Activated B cell treated with CpG ODN at 0.5 μM for 24 hours (primary cell): ENCODE data around the gene ARNT2. TPM values are rescaled to one million over a fixed set of nuclear protein-coding genes. Genes with fewer than 3 reads are reported as not detected.

Source experiments
- ATAC-seq: fragments of 200-7000 bp; cut with Tn5 transposase; one replicate; pipeline ENCODE4 v1.10.0; 2021; ENCODE audit warnings: low read depth, mild to moderate bottlenecking, moderate library complexity
- CTCF ChIA-PET: fragments of 350-600 bp; sonication (Branson Sonifier 250); formaldehyde crosslinking; loops from one replicate; lab custom pipeline; 2021; ENCODE audit warnings: antibody characterized with exemption; lab: Charles Lee
- POLR2A ChIA-PET: fragments of 350-600 bp; sonication (Branson Sonifier 250); formaldehyde crosslinking; loops from one replicate; lab custom pipeline; 2021; ENCODE audit warnings: antibody characterized with exemption; lab: Charles Lee
- DNase-seq: peaks from one replicate; pipeline ENCODE4 v3.0.0; 2022
- H3K27ac Mint-ChIP-seq: one replicate; pipeline ENCODE4 v1.8.0; 2020; ENCODE audit warnings: mixed read lengths
- H3K27me3 Mint-ChIP-seq: one replicate; pipeline ENCODE4 v1.8.0; 2021; ENCODE audit warnings: mixed read lengths
- H3K36me3 Mint-ChIP-seq: one replicate; pipeline ENCODE4 v1.8.0; 2021; ENCODE audit warnings: low read depth, mixed read lengths
- H3K4me1 Mint-ChIP-seq: one replicate; pipeline ENCODE4 v1.8.0; 2021; ENCODE audit warnings: mixed read lengths
- H3K4me3 Mint-ChIP-seq: one replicate; pipeline ENCODE4 v1.8.0; 2020; ENCODE audit warnings: mild to moderate bottlenecking, mixed read lengths
- H3K9me3 Mint-ChIP-seq: one replicate; pipeline ENCODE4 v1.8.0; 2020; ENCODE audit warnings: mixed read lengths
- CTCF ChIP-seq: fragments of 200-600 bp; IDR thresholded peaks from one replicate; pipeline ENCODE4 v1.8.0; 2022; ENCODE audit warnings: antibody characterized with exemption, mild to moderate bottlenecking
- intact Hi-C: fragments of 100-400 bp; cut with micrococcal nuclease; formaldehyde crosslinking; loops from one replicate; pipeline ENCODE4 v1.15.1; 2024
- total RNA-seq: library from RNA; stranded (reverse); gene quantifications from 2 replicates; pipeline ENCODE4 v1.2.3, GENCODE V29; 2022

ARNT2 gene
- total RNA-seq, 1 donor from 2014 or later, result not detected

GRCh38 chr15:80424381-80424780 is 20.2 kb downstream of the ARNT2 start:
- no peaks in the 10 kb centered on the region for H3K9me3 Mint-ChIP-seq
- H3K36me3 Mint-ChIP-seq, result no peaks in the 10 kb centered on the region
- H3K4me1 Mint-ChIP-seq, result no peaks in the 10 kb centered on the region
- CTCF ChIA-PET, result no interaction called here
- H3K4me3 Mint-ChIP-seq, result no peak overlapping the region
- TF ChIP-seq CTCF, result no peak
- no peak overlapping the region for H3K27ac Mint-ChIP-seq
- no peaks in the 10 kb centered on the region for H3K27me3 Mint-ChIP-seq
- DNase-seq (no peak), ATAC-seq (no peak)
- POLR2A ChIA-PET, result no interaction called here
- intact Hi-C loops, result no loop called here

GRCh38 chr15:80426316-80426715 is 22.1 kb downstream of the ARNT2 start:
- ATAC-seq (no peak), DNase-seq (no peak)
- CTCF ChIA-PET, result no interaction called here
- H3K9me3 Mint-ChIP-seq, result no peaks in the 10 kb centered on the region
- no peak overlapping the region for H3K4me3 Mint-ChIP-seq
- no peak overlapping the region for H3K27ac Mint-ChIP-seq
- H3K27me3 Mint-ChIP-seq, result peaks cover 2% of the 10 kb centered on the region
- H3K4me1 Mint-ChIP-seq, result no peaks in the 10 kb centered on the region
- TF ChIP-seq CTCF, result no peak
- POLR2A ChIA-PET, result no interaction called here
- no peaks in the 10 kb centered on the region for H3K36me3 Mint-ChIP-seq
- intact Hi-C loops, result no loop called here

GRCh38 chr15:80429964-80430363 is 25.8 kb downstream of the ARNT2 start:
- POLR2A ChIA-PET, result no interaction called here
- intact Hi-C loops, result no loop called here
- Mint-ChIP-seq H3K9me3 (no peaks in the 10 kb centered on the region), H3K27me3 (peaks cover 2% of the 10 kb centered on the region), H3K4me1 (no peaks in the 10 kb centered on the region), H3K36me3 (no peaks in the 10 kb centered on the region), H3K4me3 (no peak overlapping the region), H3K27ac (no peak overlapping the region)
- ATAC-seq (no peak), DNase-seq (no peak)
- CTCF ChIA-PET, result no interaction called here
- no peak for TF ChIP-seq CTCF

GRCh38 chr15:80431635-80432344 is 27.6 kb downstream of the ARNT2 start:
- no peak for TF ChIP-seq CTCF
- POLR2A ChIA-PET, result no interaction called here
- Mint-ChIP-seq H3K9me3 (no peaks in the 10 kb centered on the region), H3K4me1 (no peaks in the 10 kb centered on the region), H3K4me3 (no peak overlapping the region), H3K27ac (no peak overlapping the region), H3K27me3 (peaks cover 2% of the 10 kb centered on the region), H3K36me3 (no peaks in the 10 kb centered on the region)
- CTCF ChIA-PET, result no interaction called here
- DNase-seq (no peak), ATAC-seq (no peak)
- intact Hi-C loops, result no loop called here

- no peaks in the 10 kb centered on the region for H3K4me1 Mint-ChIP-seq
- CTCF ChIA-PET, result no interaction called here
- no peak for ATAC-seq
Observed at GRCh38 chr15:80432345-80432702, 28.1 kb downstream of the ARNT2 start.

More at GRCh38 chr15:80432345-80432702, 28.1 kb downstream of the ARNT2 start:
- no peak for DNase-seq
- POLR2A ChIA-PET, result no interaction called here
- Mint-ChIP-seq H3K9me3 (no peaks in the 10 kb centered on the region), H3K36me3 (no peaks in the 10 kb centered on the region), H3K27ac (no peak overlapping the region), H3K27me3 (peaks cover 2% of the 10 kb centered on the region), H3K4me3 (no peak overlapping the region)
- no peak for TF ChIP-seq CTCF
- intact Hi-C loops, result no loop called here
